PC-3 (cell line): ENCODE data around the gene CAPZB. TPM values are rescaled to one million over a fixed set of nuclear protein-coding genes. Genes with fewer than 3 reads are reported as not detected.

Source experiments
- ATAC-seq: fragments of 200-7000 bp; cut with Tn5 transposase; 2 replicates; pipeline ENCODE4 v1.9.1; 2020; ENCODE audit warnings: mild to moderate bottlenecking, moderate library complexity
- BruUV-seq: library from RNA; stranded (reverse); fragments of 400-500 nt; replicated peaks from 2 replicates; lab custom pipeline; 2021; lab: Mats Ljungman, UMichigan
- CTCF ChIA-PET: fragments of 300-600 bp; sonication (Branson Sonifier 250); formaldehyde crosslinking; loops from one replicate; lab custom pipeline; 2022; ENCODE audit warnings: antibody characterized with exemption; lab: Charles Lee
- POLR2A ChIA-PET: fragments of 300-600 bp; sonication (Branson Sonifier 250); formaldehyde crosslinking; loops from one replicate; lab custom pipeline; 2022; ENCODE audit warnings: antibody characterized with exemption; ENCODE audit not compliant: unreplicated experiment; lab: Charles Lee
- DNase-seq: peaks from one replicate; pipeline ENCODE4 v3.0.0-alpha.2; 2015
- H2AFZ ChIP-seq: fragments of 300-600 bp; sonication (generic); 2 replicates; pipeline ENCODE4 v1.6.0; 2016; ENCODE audit warnings: antibody characterized with exemption, low read length
- H3F3A ChIP-seq: fragments of 300-600 bp; sonication (generic); one replicate; pipeline ENCODE4 v1.6.0; 2017; ENCODE audit warnings: antibody characterized with exemption, low read length, control low read depth, mild to moderate bottlenecking; ENCODE audit not compliant: unreplicated experiment
- H3K27ac ChIP-seq: fragments of 300-600 bp; sonication (generic); 2 replicates; pipeline ENCODE4 v1.5.1; 2016; ENCODE audit warnings: mild to moderate bottlenecking, low read length
- H3K27me3 ChIP-seq: fragments of 300-600 bp; sonication (generic); 2 replicates; pipeline ENCODE4 v1.6.1; 2016; ENCODE audit warnings: low read length, mixed read lengths
- H3K36me3 ChIP-seq: fragments of 300-600 bp; sonication (generic); 2 replicates; pipeline ENCODE4 v1.6.1; 2016; ENCODE audit warnings: low read depth, mixed run types, low read length, mixed read lengths
- H3K4me1 ChIP-seq: fragments of 300-600 bp; sonication (generic); 2 replicates; pipeline ENCODE4 v1.5.1; 2016; ENCODE audit warnings: low read length; ENCODE audit not compliant: insufficient read depth
- H3K4me2 ChIP-seq: fragments of 300-600 bp; sonication (generic); 2 replicates; pipeline ENCODE4 v1.6.0; 2016; ENCODE audit warnings: low read length
- H3K4me3 ChIP-seq: fragments of 300-600 bp; sonication (generic); 2 replicates; pipeline ENCODE4 v1.5.1; 2016; ENCODE audit warnings: mild to moderate bottlenecking, low read length, mixed read lengths
- H3K79me2 ChIP-seq: fragments of 300-600 bp; sonication (generic); 2 replicates; pipeline ENCODE4 v1.6.1; 2017; ENCODE audit warnings: low read length, mixed read lengths
- H3K9ac ChIP-seq: fragments of 300-600 bp; sonication (generic); 2 replicates; pipeline ENCODE4 v1.6.0; 2016; ENCODE audit warnings: mild to moderate bottlenecking, low read length
- H3K9me2 ChIP-seq: fragments of 300-600 bp; sonication (generic); replicated peaks from 2 replicates; pipeline ENCODE4 v1.6.1; 2016; ENCODE audit warnings: mixed run types, low read length, mixed read lengths
- H3K9me3 ChIP-seq: fragments of 300-600 bp; sonication (generic); 2 replicates; pipeline ENCODE4 v1.6.1; 2016; ENCODE audit warnings: low read length, mixed read lengths
- H4K20me1 ChIP-seq: fragments of 300-600 bp; sonication (generic); 2 replicates; pipeline ENCODE4 v1.6.1; 2016; ENCODE audit warnings: low read length, mixed read lengths
- CTCF ChIP-seq: fragments of 300-600 bp; sonication (generic); conservative IDR thresholded peaks from 2 replicates; pipeline ENCODE4 v1.5.1; 2017; ENCODE audit warnings: antibody characterized with exemption, low read depth, mild to moderate bottlenecking, low read length
- EZH2 ChIP-seq: fragments of 300-600 bp; sonication (generic); IDR thresholded peaks from one replicate; pipeline ENCODE4 v1.6.1; 2017; ENCODE audit warnings: antibody characterized with exemption, mild to moderate bottlenecking, low read length; ENCODE audit not compliant: unreplicated experiment
- EZH2phosphoT487 ChIP-seq: fragments of 300-600 bp; sonication (generic); IDR thresholded peaks from 2 replicates; pipeline ENCODE4 v1.6.1; 2018; ENCODE audit warnings: mild to moderate bottlenecking, antibody characterized with exemption, low read length, borderline replicate concordance
- intact Hi-C: fragments of 100-400 bp; cut with micrococcal nuclease; formaldehyde crosslinking; loops from 2 replicates; pipeline ENCODE4 v1.9.0; 2023
- total RNA-seq: library from RNA; depleted of rRNA; stranded (reverse); fragments of >200 nt; gene quantifications from 2 replicates; pipeline ENCODE4 v1.2.3, GENCODE V29; 2014

The CAPZB gene
- total RNA-seq, 1 experiment from 2014 or later = 86.7 TPM

- intact Hi-C loops = no loop called here
Measured at GRCh38 chr1:19384113-19384512, 101.2 kb downstream of the CAPZB start.

GRCh38 chr1:19382222-19382621, 103.1 kb downstream of the CAPZB start:
- DNase-seq (no peak), ATAC-seq (no peak)
- H2AFZ ChIP-seq = no peak overlapping the region
- no peak overlapping the region for H3K4me3 ChIP-seq
- no peak overlapping the region for H3K4me2 ChIP-seq
- H3F3A ChIP-seq = no peaks in the 10 kb centered on the region
- H3K36me3 ChIP-seq = peaks cover 23% of the 10 kb centered on the region
- TF ChIP-seq EZH2phosphoT487 (no peak), EZH2 (no peak), CTCF (no peak)
- H3K79me2 ChIP-seq = 0 out of 2 replicates have a peak, but pooled peaks cover 7% of the 10 kb centered on the region
- H3K9me3 ChIP-seq = no peaks in the 10 kb centered on the region
- CTCF ChIA-PET = no interaction called here
- intact Hi-C loops = no loop called here
- H3K27me3 ChIP-seq = no peaks in the 10 kb centered on the region
- H3K4me1 ChIP-seq = no peaks in the 10 kb centered on the region
- BruUV-seq = no TSS peak
- no peaks in the 10 kb centered on the region for H3K9me2 ChIP-seq
- POLR2A ChIA-PET = no interaction called here
- H3K9ac ChIP-seq = no peak overlapping the region
- H3K27ac ChIP-seq = no peak overlapping the region
- H4K20me1 ChIP-seq = peaks cover 3% of the 10 kb centered on the region; the same call in 1 of the 2 replicates

More at GRCh38 chr1:19384113-19384512, 101.2 kb downstream of the CAPZB start:
- BruUV-seq = no TSS peak
- Histone ChIP-seq H3K27ac (no peak overlapping the region), H4K20me1 (peaks cover 10% of the 10 kb centered on the region; the same call in 1 of the 2 replicates), H3K9ac (no peak overlapping the region), H3K4me2 (no peak overlapping the region), H3K79me2 (peaks cover 23% of the 10 kb centered on the region), H3K4me3 (no peak overlapping the region), H3K9me3 (no peaks in the 10 kb centered on the region), H3F3A (no peaks in the 10 kb centered on the region), H3K36me3 (peaks cover 8% of the 10 kb centered on the region), H3K9me2 (no peaks in the 10 kb centered on the region), H3K4me1 (no peaks in the 10 kb centered on the region), H3K27me3 (no peaks in the 10 kb centered on the region), H2AFZ (no peak overlapping the region)
- no peak for ATAC-seq
- ChIA-PET CTCF (no interaction called here), POLR2A (no interaction called here)
- TF ChIP-seq EZH2phosphoT487 = no peak
- TF ChIP-seq EZH2 = no peak
- TF ChIP-seq CTCF = no peak
- DNase-seq = peak; percentile 20

GRCh38 chr1:19381261-19381660, 104.1 kb downstream of the CAPZB start:
- ChIA-PET POLR2A (no interaction called here), CTCF (no interaction called here)
- H3F3A ChIP-seq = no peaks in the 10 kb centered on the region
- H3K4me2 ChIP-seq = no peak overlapping the region
- no peak overlapping the region for H2AFZ ChIP-seq
- 0 out of 2 replicates have a peak, but pooled peaks cover 2% of the 10 kb centered on the region for H3K79me2 ChIP-seq
- intact Hi-C loops = no loop called here
- H3K4me1 ChIP-seq = no peaks in the 10 kb centered on the region
- no peak overlapping the region for H3K9ac ChIP-seq
- TF ChIP-seq CTCF (no peak), EZH2 (no peak), EZH2phosphoT487 (no peak)
- no peak overlapping the region for H3K4me3 ChIP-seq
- no peaks in the 10 kb centered on the region for H3K9me3 ChIP-seq
- no peak for ATAC-seq
- H3K27ac ChIP-seq = no peak overlapping the region
- no peak for DNase-seq
- H4K20me1 ChIP-seq = no peaks in the 10 kb centered on the region; the same call in 1 of the 2 replicates
- no peaks in the 10 kb centered on the region for H3K27me3 ChIP-seq
- BruUV-seq = no TSS peak
- no peaks in the 10 kb centered on the region for H3K9me2 ChIP-seq
- peaks cover 33% of the 10 kb centered on the region for H3K36me3 ChIP-seq
